Measurements from ENCODE around the gene LSM4. TPM values are rescaled to one million over a fixed set of nuclear protein-coding genes. Genes with fewer than 3 reads are reported as not detected.
"Not testable (repeated sequence)": the region's sequence is repeated elsewhere in the genome, so short reads cannot be mapped to it uniquely, and the experiment has no call there.

LSM4 gene
- total and polyA plus RNA-seq, 9 donors = 38.3 to 121 (median 71.4) TPM

DNA sequence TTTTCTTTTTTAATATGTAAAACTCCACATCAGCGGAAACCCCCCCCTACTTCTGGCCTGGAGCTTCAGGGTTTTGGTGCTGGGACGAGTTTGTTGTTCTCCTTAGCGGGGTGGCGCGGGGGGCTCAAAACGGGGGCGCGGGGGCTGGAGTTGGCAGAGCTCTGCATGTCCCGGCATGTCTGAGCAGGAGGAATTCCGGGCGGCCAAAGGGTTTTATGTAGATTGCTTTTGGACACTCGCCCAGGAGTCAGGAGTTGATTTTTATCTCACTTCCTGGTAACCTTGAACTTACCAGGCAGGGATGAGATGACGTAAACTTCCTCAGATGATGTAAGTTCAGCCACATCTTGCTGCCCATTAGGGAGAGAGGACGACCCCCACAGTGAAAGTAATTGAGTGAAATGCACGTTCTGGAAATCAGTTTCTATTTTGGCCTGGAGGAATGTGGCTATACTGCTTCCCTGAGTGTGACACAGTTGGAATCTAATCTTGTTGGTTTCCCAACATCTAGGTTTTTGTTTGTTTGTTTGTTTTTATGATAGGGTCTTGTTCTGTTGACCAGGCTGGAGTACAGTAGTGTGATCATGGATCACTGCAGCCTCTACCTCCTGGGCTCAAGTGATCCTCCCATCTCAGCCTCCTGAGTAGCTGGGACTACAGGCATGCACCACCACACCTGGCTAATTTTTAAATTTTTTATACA, 42.1 kb upstream of the LSM4 start:
- H3K4me3 ChIP-seq = no peak overlapping the region
- peak; percentile 76 to 87 (median 81) for DNase-seq
- intact Hi-C loops (cut with DNase I) = no loop called here
- 3 to 6% (median 3%) methylated on average over 15 of the region's 15 CpGs for WGBS, 3 donors
- H3K4me1 ChIP-seq (ENCODE audit: insufficient read depth) = peaks cover 6% of the 10 kb centered on the region
- no peaks in the 10 kb centered on the region for H3K9me3 ChIP-seq
- TF ChIP-seq, protein P1, sequence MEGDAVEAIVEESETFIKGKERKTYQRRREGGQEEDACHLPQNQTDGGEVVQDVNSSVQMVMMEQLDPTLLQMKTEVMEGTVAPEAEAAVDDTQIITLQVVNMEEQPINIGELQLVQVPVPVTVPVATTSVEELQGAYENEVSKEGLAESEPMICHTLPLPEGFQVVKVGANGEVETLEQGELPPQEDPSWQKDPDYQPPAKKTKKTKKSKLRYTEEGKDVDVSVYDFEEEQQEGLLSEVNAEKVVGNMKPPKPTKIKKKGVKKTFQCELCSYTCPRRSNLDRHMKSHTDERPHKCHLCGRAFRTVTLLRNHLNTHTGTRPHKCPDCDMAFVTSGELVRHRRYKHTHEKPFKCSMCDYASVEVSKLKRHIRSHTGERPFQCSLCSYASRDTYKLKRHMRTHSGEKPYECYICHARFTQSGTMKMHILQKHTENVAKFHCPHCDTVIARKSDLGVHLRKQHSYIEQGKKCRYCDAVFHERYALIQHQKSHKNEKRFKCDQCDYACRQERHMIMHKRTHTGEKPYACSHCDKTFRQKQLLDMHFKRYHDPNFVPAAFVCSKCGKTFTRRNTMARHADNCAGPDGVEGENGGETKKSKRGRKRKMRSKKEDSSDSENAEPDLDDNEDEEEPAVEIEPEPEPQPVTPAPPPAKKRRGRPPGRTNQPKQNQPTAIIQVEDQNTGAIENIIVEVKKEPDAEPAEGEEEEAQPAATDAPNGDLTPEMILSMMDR (IDR thresholded peaks at IDR 0.05) = no peak
- TF ChIP-seq POLR2A (IDR thresholded peaks at IDR 0.05) (no peak), EP300 (IDR thresholded peaks at IDR 0.05) (no peak)
- peak overlapping the region; percentile 26 to 95 for H3K27ac ChIP-seq
- H3K27me3 ChIP-seq = no peaks in the 10 kb centered on the region
- no peaks in the 10 kb centered on the region for H3K36me3 ChIP-seq

DNA sequence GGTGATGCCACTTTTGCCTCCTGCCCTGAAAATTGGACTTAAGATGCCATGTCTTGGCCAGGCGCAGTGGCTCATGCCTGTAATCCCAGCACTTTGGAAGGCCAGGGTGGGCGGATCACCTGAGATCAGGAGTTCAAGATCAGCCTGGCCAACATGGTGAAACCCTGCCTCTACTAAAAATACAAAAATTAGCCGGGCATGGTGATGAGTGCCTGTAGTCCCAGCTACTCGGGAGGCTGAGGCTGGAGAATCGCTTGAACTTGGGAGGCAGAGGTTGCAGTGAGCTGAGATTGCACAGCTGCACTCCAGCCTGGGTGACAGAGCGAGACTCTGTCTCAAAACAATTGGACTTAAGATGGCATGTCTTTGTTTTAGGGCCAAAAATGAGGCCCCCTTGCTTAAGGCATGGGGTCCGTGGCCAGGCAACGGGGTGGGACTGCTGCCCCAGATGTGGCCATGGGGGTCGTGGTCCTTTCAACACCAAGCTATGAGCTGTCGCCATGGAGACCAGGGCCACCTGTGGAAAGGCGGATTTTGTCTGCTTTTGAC, 41.5 kb upstream of the LSM4 start:
- H3K4me3 ChIP-seq; H3K4me1 ChIP-seq (ENCODE audit: insufficient read depth); H3K27me3 ChIP-seq; DNase-seq; H3K9me3 ChIP-seq; intact Hi-C loops (cut with DNase I); H3K36me3 ChIP-seq: not testable (repeated sequence)
- peak overlapping the region; percentile 26 to 95 for H3K27ac ChIP-seq
- WGBS, 3 donors = 30 to 45% (median 34%) methylated on average over 11 of the region's 11 CpGs

DNA sequence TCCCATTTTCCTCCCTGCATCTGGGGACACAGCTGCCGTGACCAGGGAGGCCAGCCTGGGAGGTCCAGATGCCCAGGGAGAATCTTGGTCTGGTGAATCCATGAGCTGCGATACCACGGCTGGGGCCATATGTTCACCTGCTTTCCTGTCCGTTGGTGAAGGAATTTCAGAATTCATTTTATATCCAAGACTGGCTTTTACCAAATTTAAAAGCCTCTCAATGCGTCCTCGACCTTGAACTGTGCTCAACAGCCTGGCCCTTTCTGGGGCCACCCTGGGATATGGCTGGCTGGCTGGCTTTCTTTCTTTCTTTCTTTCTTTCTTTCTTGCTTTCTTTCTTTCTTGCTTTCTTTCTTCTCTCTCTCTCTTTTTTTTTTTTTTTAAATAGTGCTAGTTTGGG, 40.9 kb upstream of the LSM4 start:
- intact Hi-C loops (cut with DNase I) = no loop called here
- WGBS, 3 donors = 19 to 43% (median 24%) methylated on average over 6 of the region's 6 CpGs
- DNase-seq = peak in 3 of 5 donors; percentile 34 to 56 (median 36)
- Histone ChIP-seq H3K4me1 (ENCODE audit: insufficient read depth) (peaks cover 6% of the 10 kb centered on the region), H3K9me3 (no peaks in the 10 kb centered on the region), H3K27ac (peak overlapping the region; percentile 58 to 95), H3K27me3 (no peaks in the 10 kb centered on the region), H3K36me3 (no peaks in the 10 kb centered on the region), H3K4me3 (no peak overlapping the region)
- TF ChIP-seq EP300 (IDR thresholded peaks at IDR 0.05) = no peak

DNA sequence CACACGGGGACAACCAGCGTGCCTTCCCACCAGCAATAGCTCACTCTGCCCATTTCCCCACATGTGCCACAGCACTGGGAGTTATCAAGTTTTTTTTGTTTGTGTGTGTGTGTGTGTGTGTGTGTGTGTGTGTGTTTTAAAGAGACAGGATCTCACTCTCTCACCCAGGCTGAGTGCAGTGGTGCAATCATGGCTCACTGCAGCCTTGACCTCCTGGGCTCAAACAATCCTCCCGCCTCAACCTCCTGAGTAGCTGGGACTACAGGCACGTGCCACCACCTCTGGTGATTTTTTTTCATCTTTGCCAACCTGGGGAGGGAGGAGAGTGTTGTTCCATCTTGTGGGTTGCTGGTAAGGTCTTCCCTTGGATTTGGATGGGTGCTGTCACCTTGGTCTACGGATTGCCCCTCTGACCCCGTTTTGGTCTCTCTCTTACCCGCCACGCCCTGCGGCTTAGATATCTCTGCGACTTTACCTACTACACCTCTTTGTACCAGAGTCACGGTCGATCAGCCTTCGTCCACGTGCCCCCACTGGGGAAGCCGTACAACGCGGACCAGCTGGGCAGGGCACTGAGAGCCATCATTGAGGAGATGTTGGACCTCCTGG, 40.2 kb upstream of the LSM4 start:
- no peak for TF ChIP-seq POLR2A (IDR thresholded peaks at IDR 0.05)
- TF ChIP-seq, protein P1 (IDR thresholded peaks at IDR 0.05) = no peak
- TF ChIP-seq EP300 (IDR thresholded peaks at IDR 0.05) = no peak
- no peaks in the 10 kb centered on the region for H3K27me3 ChIP-seq
- 90 to 93% (median 92%) methylated on average over 17 of the region's 17 CpGs for WGBS, 3 donors
- peak overlapping the region; percentile 58 to 95 for H3K27ac ChIP-seq
- intact Hi-C loops (cut with DNase I) = no loop called here
- DNase-seq = peak in 2 of 5 donors; percentile 43 to 51
- H3K36me3 ChIP-seq = no peaks in the 10 kb centered on the region
- no peak overlapping the region for H3K4me3 ChIP-seq
- no peaks in the 10 kb centered on the region for H3K9me3 ChIP-seq
- H3K4me1 ChIP-seq (ENCODE audit: insufficient read depth) = peaks cover 6% of the 10 kb centered on the region

- intact Hi-C loops (cut with DNase I) = no loop called here
Measured at GRCh38 chr19:18361646-18362045, 38.8 kb upstream of the LSM4 start.

More at GRCh38 chr19:18361646-18362045, 38.8 kb upstream of the LSM4 start:
- DNase-seq = no peak
- WGBS, 3 donors = 90 to 93% (median 93%) methylated on average over 8 of the region's 8 CpGs
- TF ChIP-seq, protein P1 (IDR thresholded peaks at IDR 0.05) = no peak
- TF ChIP-seq EP300 (IDR thresholded peaks at IDR 0.05) (no peak), POLR2A (IDR thresholded peaks at IDR 0.05) (no peak)
- Histone ChIP-seq H3K4me1 (ENCODE audit: insufficient read depth) (peaks cover 6% of the 10 kb centered on the region), H3K36me3 (no peaks in the 10 kb centered on the region), H3K27ac (no peak overlapping the region), H3K9me3 (no peaks in the 10 kb centered on the region), H3K4me3 (no peak overlapping the region), H3K27me3 (no peaks in the 10 kb centered on the region)

Measured in ovary (tissue), 9 donors.